Heart left ventricle (tissue), 16 donors: ENCODE results near the gene PPP1R12B. TPM values are rescaled to one million over a fixed set of nuclear protein-coding genes. Genes with fewer than 3 reads are reported as not detected.
"Not testable (repeated sequence)": the region's sequence is repeated elsewhere in the genome, so short reads cannot be mapped to it uniquely, and the experiment has no call there.

Source experiments
- ATAC-seq, 4 donors: fragments of 200-7000 bp; cut with Tn5 transposase; one replicate each; pipeline ENCODE4 v1.9.1; 2020 to 2022; ENCODE audit warnings: moderate library complexity in 4 of 4, mild to moderate bottlenecking in 3 of 4, moderate number of reproducible peaks in 1 of 4
- DNase-seq, 5 donors: peaks; one replicate each; pipeline ENCODE4 v3.0.0-alpha.2; 2020
- H3K27ac ChIP-seq, 12 donors: fragments of 200-600 bp; sonication (generic) in 4 of 12; one replicate each; pipeline versions ENCODE4 v1.5.0 to v1.8.0; 2016 to 2022; ENCODE audit warnings: mild to moderate bottlenecking in 2 of 12
- H3K27me3 ChIP-seq, 9 donors: fragments of 200-600 bp; sonication (generic) in 2 of 9; one replicate each; pipeline versions ENCODE4 v1.5.1 to v1.8.0; 2016 to 2022; ENCODE audit warnings: mild to moderate bottlenecking in 3 of 9
- H3K36me3 ChIP-seq, 9 donors: fragments of 200-600 bp; sonication (generic) in 2 of 9; one replicate each; pipeline versions ENCODE4 v1.5.0 to v1.8.0; 2018 to 2022; ENCODE audit warnings: mild to moderate bottlenecking in 2 of 9
- H3K4me1 ChIP-seq, 12 donors: fragments of 200-600 bp; sonication (generic) in 4 of 12; one replicate each; pipeline versions ENCODE4 v1.5.0 to v1.8.0; 2016 to 2022; ENCODE audit warnings: mild to moderate bottlenecking in 3 of 12
- H3K4me3 ChIP-seq, 12 donors: fragments of 200-600 bp; sonication (generic) in 4 of 12; one replicate each; pipeline versions ENCODE4 v1.5.0 to v1.8.0; 2017 to 2022; ENCODE audit warnings: mild to moderate bottlenecking in 9 of 12, moderate library complexity in 4 of 12
- H3K9me3 ChIP-seq, 12 donors: fragments of 200-600 bp; sonication (generic) in 4 of 12; one replicate each; pipeline versions ENCODE4 v1.5.0 to v1.8.0; 2016 to 2022; ENCODE audit warnings: mild to moderate bottlenecking in 1 of 12
- POLR2A ChIP-seq, 2 donors: fragments of 450-650 bp; IDR thresholded peaks; one replicate each; pipeline ENCODE4 v1.6.1; 2017; ENCODE audit warnings: antibody characterized with exemption in 2 of 2, mild to moderate bottlenecking in 2 of 2, moderate library complexity in 2 of 2
- WGBS, 4 donors: extraction: QIAGEN DNeasy Blood & Tissue Kit in 2 of 4; methylation state at CpG; one replicate each; pipeline versions ENCODE4 v1.1.5 to v1.1.7; 2013 to 2018; 5-methylcytosine and 5-hydroxymethylcytosine counted together
- intact Hi-C, 10 donors: fragments of 100-400 bp; cut with DNase I; formaldehyde crosslinking; loops; one replicate each; pipeline versions ENCODE4 v1.11.1 to v1.14.2; 2022
- polyA plus RNA-seq, 2 donors: library from polyadenylated mRNA; stranded (reverse); fragments of 200-250 nt; gene quantifications; one replicate each; pipeline ENCODE4 v1.2.3, GENCODE V29; 2013
- total RNA-seq, 9 donors: library from RNA; depleted of rRNA in 2 of 9; stranded (reverse); fragments of >200 nt in 2 of 9; fragmentation: NEBNext Ultra II Directional in 3 of 9; extraction: Animal tissue kit (Norgen Biotek cat#: 25700) in 3 of 9; gene quantifications; one replicate each; pipeline versions ENCODE4 v1.1.0 to v1.2.4, GENCODE V29; 2016 to 2023
- TF ChIP-seq, protein P1 (sequence below), 12 donors: fragments of 200-600 bp; sonication (generic) in 4 of 12; IDR thresholded peaks; one replicate each; pipeline versions ENCODE4 v1.5.0 to v1.8.0; 2018 to 2022; ENCODE audit warnings: antibody characterized with exemption in 12 of 12, mild to moderate bottlenecking in 5 of 12
- donor health status: ischemic (EF 13 %, LVEDD 7.1; RV severe dilation, severe dysfunction).
- donor health status: healthy with polysubstance abuse.
- donor health status: DM: no; HTN: yes; CAD: no.
- donor health status: DM: no; HTN: no; CAD: no.
- donor health status: ischemic (EF 25% LVEDD 6.9; RV normal size, moderate dysfunction).
- donor health status: ischemic (EF 25% LVEDD 5.7; RV mildly dilated, moderate dysfunction).
- donor health status: healthy.
- donor health status: DM: yes; HTN: yes; CAD: no.
- donor health status: ischemic (EF 35%, LVEDD 5.7; RV mildly dilated, moderate dysfunction).
- donor health status: nonischemic (EF 11% LVEDD 7.7; RV severe dilation, severe dysfunction).
- donor health status: DM: yes; HTN: yes; CAD: no.
- donor health status: PGD.
- donor health status: ischemic (EF 29% LVEDD 5.4; RV normal size, mild dysfunction).
- donor health status: nonischemic (EF 23%, LVEDD 6.1; RV moderate dilation, normal function).

The PPP1R12B gene
- total and polyA plus RNA-seq, 11 donors = 49.9 to 972 (median 559) TPM

DNA sequence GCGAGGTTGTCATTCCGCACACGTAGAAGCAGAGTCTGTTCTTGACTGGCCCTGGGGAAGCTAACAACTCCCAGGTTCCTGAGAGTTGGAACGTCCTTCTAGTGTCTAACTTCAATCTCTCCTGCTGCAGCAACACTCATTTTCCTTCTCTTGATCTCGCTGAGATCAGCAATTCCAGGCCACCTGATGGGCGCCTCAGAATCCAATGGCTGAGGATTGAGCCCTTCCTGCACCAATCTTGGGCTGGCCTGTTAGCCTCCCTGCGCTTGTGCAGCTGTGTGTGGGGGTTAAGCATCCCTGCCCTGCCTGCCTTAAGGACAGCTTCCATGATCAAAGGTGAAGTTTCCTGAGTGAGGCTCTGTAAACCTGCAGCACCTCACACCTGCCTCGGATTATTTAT lies 273.9 kb downstream of the PPP1R12B start:
- WGBS, 4 donors = 93 to 97% (median 94%) methylated on average over 8 of the region's 8 CpGs
- Histone ChIP-seq H3K27ac (peak overlapping the region in 2 of 12 donors; percentile 24 to 45), H3K4me3 (no peak overlapping the region), H3K9me3 (no peaks in the 10 kb centered on the region), H3K27me3 (peaks cover 0 to 73% (median 0%) of the 10 kb centered on the region in 9 donors), H3K4me1 (peaks cover 0 to 45% (median 20%) of the 10 kb centered on the region in 12 donors), H3K36me3 (no peaks in the 10 kb centered on the region)
- DNase-seq (no peak), ATAC-seq (no peak)
- TF ChIP-seq POLR2A (IDR thresholded peaks at IDR 0.05) = no peak
- TF ChIP-seq, protein P1, sequence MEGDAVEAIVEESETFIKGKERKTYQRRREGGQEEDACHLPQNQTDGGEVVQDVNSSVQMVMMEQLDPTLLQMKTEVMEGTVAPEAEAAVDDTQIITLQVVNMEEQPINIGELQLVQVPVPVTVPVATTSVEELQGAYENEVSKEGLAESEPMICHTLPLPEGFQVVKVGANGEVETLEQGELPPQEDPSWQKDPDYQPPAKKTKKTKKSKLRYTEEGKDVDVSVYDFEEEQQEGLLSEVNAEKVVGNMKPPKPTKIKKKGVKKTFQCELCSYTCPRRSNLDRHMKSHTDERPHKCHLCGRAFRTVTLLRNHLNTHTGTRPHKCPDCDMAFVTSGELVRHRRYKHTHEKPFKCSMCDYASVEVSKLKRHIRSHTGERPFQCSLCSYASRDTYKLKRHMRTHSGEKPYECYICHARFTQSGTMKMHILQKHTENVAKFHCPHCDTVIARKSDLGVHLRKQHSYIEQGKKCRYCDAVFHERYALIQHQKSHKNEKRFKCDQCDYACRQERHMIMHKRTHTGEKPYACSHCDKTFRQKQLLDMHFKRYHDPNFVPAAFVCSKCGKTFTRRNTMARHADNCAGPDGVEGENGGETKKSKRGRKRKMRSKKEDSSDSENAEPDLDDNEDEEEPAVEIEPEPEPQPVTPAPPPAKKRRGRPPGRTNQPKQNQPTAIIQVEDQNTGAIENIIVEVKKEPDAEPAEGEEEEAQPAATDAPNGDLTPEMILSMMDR (IDR thresholded peaks at IDR 0.05) = no peak
- intact Hi-C loops = loop anchor here in 4 of 10 donors (5.0 to 10.0 kb wide), 2 partner anchors 278 to 280 kb away; partner anchors contain the start of genes UBE2T (in 4 of the 4) and PPP1R12B (in 3 of the 4)

DNA sequence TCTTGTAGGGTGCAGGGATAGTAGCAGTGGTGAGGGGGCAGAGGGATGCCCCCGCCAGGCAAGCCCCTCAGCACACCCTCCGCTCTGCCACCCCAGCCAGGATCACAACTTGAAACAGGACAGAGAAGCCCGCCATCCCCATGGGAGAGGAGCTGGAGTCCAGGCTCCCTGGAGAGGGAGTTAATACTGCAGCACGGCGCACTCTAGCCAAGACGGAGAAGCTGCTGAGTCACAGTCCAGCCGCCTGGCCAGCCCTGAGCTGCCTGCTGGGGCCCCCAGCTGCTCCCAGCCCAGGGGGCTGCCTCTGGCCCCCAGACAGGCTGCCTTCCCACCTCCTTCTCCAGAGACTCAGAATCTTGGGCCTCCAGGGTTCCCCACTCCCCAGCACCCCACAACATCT lies 274.6 kb downstream of the PPP1R12B start:
- H3K4me3 ChIP-seq = no peak overlapping the region
- intact Hi-C loops = loop anchor here in 4 of 10 donors (5.0 to 10.0 kb wide), 2 partner anchors 278 to 281 kb away; partner anchors contain the start of genes UBE2T (in 4 of the 4) and PPP1R12B (in 3 of the 4)
- peak in 3 of 4 donors; percentile 39 to 70 (median 42) for ATAC-seq
- H3K4me1 ChIP-seq = peaks cover 0 to 45% (median 22%) of the 10 kb centered on the region in 12 donors
- 33 to 65% (median 56%) methylated on average over 3 to 7 of the region's 7 CpGs for whole genome bisulfite sequencing, 4 donors
- H3K27ac ChIP-seq = peak overlapping the region in 4 of 12 donors; percentile 24 to 53 (median 48)
- peaks cover 0 to 72% (median 0%) of the 10 kb centered on the region in 9 donors for H3K27me3 ChIP-seq
- DNase-seq = peak; percentile 35 to 68 (median 63)
- H3K9me3 ChIP-seq = no peaks in the 10 kb centered on the region
- TF ChIP-seq, protein P1 (IDR thresholded peaks at IDR 0.05) = no peak
- TF ChIP-seq POLR2A (IDR thresholded peaks at IDR 0.05) = no peak
- no peaks in the 10 kb centered on the region for H3K36me3 ChIP-seq

DNA sequence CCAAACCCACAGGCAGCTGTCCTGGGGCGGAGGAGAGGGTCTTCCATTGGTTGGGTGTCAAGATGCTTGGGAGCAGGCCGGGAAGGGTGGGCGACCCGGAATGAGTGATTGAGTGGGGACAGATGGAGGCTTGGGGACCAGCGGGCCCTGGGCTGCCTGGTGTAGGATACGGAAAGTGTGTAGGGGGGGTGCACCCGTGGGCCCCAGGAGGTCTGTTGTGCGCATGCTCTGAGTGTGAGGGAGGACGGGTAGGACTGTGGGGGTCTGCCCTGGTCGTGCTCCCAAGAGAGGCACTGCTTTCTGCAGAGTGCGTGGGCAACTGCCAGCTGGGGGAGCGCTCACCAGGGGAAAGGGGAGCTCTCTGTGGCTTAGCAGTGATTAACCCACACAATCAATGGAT lies 275.0 kb downstream of the PPP1R12B start:
- peaks cover 0 to 70% (median 0%) of the 10 kb centered on the region in 9 donors for H3K27me3 ChIP-seq
- WGBS, 4 donors = 71 to 76% (median 72%) methylated on average over 12 of the region's 12 CpGs
- H3K27ac ChIP-seq = peak overlapping the region in 4 of 12 donors; percentile 24 to 53 (median 48)
- not testable (repeated sequence) for ATAC-seq, H3K4me3 ChIP-seq, H3K9me3 ChIP-seq, H3K36me3 ChIP-seq
- peak in 1 of 5 donors; percentile 60 for DNase-seq
- H3K4me1 ChIP-seq = peaks cover 0 to 42% (median 20%) of the 10 kb centered on the region in 12 donors
- intact Hi-C loops = loop anchor here in 4 of 10 donors (5.0 to 10.0 kb wide), 2 partner anchors 279 to 281 kb away; partner anchors contain the start of genes UBE2T (in 4 of the 4) and PPP1R12B (in 3 of the 4)

DNA sequence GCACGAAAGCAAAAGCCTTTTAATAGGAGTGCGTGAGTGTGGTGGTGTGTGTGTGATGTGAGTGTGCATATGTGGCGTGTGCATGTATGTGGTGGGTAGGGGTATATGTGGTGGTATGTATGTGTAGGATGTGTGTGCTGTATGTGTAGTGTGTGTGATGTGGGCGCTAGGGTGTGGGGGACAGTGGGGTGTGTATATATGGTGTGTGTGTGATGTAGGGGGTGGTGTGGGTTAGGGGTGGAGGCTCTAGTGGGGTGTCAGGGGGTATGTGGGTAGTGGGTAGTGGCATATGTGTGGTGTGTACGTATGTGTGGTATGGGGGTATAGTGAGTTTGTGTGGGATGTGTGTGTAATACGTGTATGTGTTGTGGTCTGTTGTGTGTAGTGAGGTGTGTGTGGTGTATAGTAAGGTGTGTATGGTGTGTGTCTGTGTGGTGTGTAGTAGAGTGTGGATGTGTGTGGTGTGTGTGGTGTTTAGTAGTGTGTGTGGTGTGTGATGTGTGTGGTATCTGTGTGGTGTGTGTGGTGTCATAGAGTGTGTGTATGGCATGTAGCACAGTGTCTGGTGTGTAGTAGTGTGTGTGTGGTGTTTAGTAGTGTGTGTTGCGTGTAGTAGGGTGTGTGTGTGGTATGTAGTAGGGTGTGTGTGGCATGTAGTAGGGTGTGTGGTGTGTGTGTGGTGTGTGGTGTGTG lies 275.7 kb downstream of the PPP1R12B start:
- Histone ChIP-seq H3K9me3 (no peaks in the 10 kb centered on the region), H3K27ac (no peak overlapping the region), H3K4me1 (peaks cover 0 to 34% (median 16%) of the 10 kb centered on the region in 12 donors), H3K27me3 (peaks cover 0 to 66% (median 0%) of the 10 kb centered on the region in 9 donors), H3K4me3 (no peak overlapping the region), H3K36me3 (no peaks in the 10 kb centered on the region)
- 79 to 94% (median 89%) methylated on average over 7 of the region's 7 CpGs for WGBS, 4 donors
- no peak for ATAC-seq
- intact Hi-C loops = loop anchor here in 4 of 10 donors (5.0 to 10.0 kb wide), 2 partner anchors 279 to 282 kb away; partner anchors contain the start of genes UBE2T (in 4 of the 4) and PPP1R12B (in 3 of the 4)
- no peak for DNase-seq
- TF ChIP-seq POLR2A (IDR thresholded peaks at IDR 0.05) = no peak
- TF ChIP-seq, protein P1 (IDR thresholded peaks at IDR 0.05) = no peak
